Measurements from ENCODE around the gene LCA5L. TPM values are rescaled to one million over a fixed set of nuclear protein-coding genes. Genes with fewer than 3 reads are reported as not detected.

Gene LCA5L
- 1.6 and 1.8 TPM in 2 replicates for total RNA-seq

GRCh38 chr21:39445321-39446269 lies at the start of gene LCA5L:
TSS of gene LCA5L (minus strand) at chr21:39445778. CDS start at chr21:39428493, 17,285 bp downstream.

DNA sequence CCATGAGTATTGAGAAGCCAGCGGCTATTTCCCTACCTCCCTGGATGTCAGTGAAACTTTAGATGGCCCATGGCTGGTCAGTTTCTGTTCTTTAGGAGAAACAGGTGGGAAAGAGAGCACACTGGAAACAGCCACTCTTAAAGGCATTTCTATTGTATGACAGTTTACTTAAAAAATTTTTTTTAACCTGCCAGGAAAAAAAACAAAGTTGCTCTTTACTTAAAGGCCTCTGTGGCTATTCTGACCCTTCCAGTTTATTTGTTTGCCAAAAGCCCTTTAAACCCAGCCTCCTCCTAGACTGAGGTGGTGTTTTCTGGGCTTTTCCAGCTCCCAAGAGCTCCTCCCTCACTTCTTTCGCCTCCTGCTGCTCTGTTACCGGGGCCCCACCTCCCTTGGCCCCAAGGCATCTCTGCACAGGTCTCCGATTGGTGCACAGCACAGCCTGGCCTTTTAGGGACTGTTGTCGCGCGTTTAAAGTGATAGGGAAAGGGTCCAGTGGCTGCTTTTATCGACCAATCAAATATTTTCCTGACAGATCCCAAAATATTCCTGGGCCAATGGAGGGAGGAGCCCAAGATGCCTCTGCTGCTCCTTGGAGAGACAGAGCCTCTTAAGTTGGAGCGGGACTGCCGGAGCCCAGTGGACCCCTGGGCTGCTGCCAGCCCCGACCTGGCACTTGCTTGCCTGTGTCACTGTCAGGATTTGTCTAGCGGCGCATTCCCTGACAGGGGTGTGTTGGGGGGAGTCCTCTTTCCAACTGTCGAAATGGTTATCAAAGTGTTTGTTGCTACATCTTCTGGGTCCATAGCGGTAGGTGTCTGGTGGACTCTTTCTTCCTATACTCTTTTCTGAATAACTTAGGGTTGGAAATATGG lies 6.0 kb upstream of the LCA5L start, which contains the start of gene SH3BGR:
Gene SH3BGR, plus strand, starts transcription at position 639 of the 875 bp plus-strand sequence. Its CDS starts 127 bp downstream, at position 766.

Other genes with a start within 250 kb of the LCA5L start
- gene BRWD1, start 132.1 kb downstream of the LCA5L start, total RNA-seq, result 48.1 and 62.4 TPM in 2 replicates
- gene HMGN1, start 96.7 kb downstream of the LCA5L start, total RNA-seq, result 190 and 216 TPM in 2 replicates
- gene SH3BGR, start 6.2 kb upstream of the LCA5L start, total RNA-seq, result 1.6 and 1.8 TPM in 2 replicates
- under 0.01 TPM in 1 of 2 replicates, not detected in the other for gene B3GALT5, start 167.2 kb upstream of the LCA5L start, total RNA-seq